DMS114 treated with DMSO at 0.1 percent for 48 hours (cell line): Measurements from ENCODE around the gene OR3A2.
"Not testable (repeated sequence)": the region's sequence is repeated elsewhere in the genome, so short reads cannot be mapped to it uniquely, and the experiment has no call there.

Experiments
- DNase-seq: peaks from one replicate; lab custom pipeline; 2025; ENCODE audit not compliant: unreplicated experiment; lab: John Stamatoyannopoulos, UW

OR3A2 gene

GRCh38 chr17:3385869-3386816, at the start of gene OR3A2:
TSS of gene OR3A2 (minus strand) at chr17:3386308.
- DNase-seq, result no peak

DNA sequence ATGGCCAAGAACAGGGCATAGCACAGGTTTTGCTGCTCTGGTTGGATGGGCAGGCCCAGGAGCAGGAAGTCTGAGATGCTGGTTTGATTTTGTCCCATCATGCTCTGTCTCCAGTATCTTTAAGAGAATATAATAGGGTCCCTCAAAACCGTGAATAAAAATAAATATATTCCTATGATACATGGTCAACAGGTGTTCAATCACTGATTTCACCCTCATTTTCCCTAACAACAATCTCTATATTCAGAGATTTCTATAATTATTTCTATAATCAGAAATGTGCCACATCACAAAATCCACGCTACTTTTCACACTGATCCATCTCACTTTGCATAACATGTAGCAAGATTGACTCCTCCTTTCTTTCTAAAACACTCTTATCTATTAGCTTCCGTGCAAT, 47.6 kb upstream of the OR3A2 start, which contains the start of gene OR1E2:
OR1E2 (minus strand) TSS at position 101 of the 400 bp plus-strand sequence; CDS start at position 101, 0 bp downstream.
- no peak for DNase-seq

DNA sequence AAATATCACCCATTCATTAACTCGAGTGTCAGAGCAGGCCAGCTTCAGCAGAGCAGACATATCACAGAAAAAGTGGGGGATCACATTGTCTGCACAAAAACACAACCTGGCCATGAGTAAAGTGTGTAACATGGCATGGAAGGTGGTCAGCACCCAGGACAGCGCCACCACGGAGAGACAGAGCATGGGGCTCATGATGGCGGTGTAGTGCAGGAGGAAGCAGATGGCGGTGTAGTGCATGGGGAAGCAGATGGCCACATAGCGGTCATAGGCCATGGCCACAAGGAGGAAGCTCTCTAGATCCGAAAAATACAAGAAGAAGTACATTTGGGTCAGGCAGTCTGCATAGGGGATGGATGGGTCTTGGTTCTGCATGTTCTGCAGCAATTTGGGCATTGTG, 47.1 kb upstream of the OR3A2 start:
- not testable (repeated sequence) for DNase-seq

DNA sequence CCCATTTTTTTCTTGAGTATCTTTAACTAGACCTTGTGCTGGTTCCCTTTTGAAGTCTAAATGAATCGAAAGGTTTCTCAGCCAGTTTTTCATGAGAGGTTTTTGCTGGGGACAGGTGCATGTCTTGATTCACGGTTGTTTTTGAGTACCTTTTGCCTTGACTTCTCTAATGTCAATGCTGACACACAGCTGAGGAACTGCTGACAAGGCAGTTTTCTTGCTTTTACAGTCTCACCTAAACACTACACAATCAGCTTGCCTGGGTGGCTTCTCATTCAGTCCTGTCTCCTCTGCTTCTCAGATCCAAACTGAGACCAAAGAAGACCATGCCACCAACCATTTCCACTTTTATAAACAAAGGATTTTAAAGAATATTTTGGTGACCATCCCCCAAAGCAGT, 32.1 kb upstream of the OR3A2 start:
- no peak for DNase-seq

DNA sequence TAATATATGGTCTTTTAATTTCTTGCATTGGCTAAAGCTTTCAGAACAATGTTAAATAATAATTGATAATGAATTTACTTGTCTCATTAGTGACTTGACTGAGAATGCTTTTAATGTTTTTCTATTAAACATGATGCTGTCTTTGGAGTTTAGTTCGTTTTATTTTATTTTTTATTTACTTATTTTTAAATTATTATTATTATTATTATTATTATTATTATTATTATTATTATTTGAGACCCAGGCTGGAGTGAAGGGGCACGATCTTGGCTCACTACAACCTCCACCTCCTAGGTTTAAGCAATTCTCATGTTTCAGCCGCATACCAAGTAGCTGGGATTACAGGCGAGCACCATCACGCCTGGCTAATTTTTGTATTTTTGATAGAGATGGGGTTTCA, 29.5 kb upstream of the OR3A2 start:
- no peak for DNase-seq

GRCh38 chr17:3412216-3412615, 26.1 kb upstream of the OR3A2 start:
- DNase-seq, result not testable (repeated sequence)

DNA sequence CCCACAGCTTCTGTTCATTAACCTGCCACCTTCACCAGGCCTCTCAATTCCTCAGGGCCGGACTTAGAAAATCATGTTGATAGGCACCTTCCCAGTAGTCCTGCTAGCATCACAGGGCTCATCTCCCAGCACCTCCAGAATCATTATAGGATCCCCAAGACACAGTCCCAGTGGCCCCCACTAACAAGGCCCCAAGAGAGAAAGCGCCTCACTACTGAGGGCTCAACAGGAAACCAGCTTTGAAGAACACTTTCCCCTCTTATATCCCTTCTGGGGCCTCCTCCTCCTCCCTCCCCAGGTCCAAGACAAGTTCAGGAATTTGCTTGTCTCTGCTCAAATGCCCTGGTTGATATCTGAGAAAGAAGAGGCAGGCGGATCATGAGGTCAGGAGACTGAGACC, 25.0 kb upstream of the OR3A2 start, which contains the start of gene OR3A3:
OR3A3 (plus strand) TSS at position 301 of the 400 bp plus-strand sequence.
- no peak for DNase-seq

DNA sequence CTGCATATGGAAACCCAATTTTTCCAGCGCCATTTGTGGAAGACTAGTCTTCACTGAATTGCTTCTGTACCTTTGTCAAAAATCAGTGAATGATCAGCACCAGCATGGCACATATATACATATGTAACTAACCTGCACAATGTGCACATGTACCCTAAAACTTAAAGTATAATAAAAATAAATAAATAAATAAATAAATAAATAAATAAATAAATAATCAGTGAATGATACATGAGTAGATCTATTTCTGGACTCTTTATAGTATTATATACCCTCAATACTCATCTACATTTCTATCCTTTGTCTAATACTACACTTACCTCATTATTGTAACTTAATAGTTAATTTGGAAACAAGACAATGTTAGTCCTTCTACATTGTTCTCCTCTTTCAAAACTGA, 17.7 kb upstream of the OR3A2 start:
- not testable (repeated sequence) for DNase-seq

DNA sequence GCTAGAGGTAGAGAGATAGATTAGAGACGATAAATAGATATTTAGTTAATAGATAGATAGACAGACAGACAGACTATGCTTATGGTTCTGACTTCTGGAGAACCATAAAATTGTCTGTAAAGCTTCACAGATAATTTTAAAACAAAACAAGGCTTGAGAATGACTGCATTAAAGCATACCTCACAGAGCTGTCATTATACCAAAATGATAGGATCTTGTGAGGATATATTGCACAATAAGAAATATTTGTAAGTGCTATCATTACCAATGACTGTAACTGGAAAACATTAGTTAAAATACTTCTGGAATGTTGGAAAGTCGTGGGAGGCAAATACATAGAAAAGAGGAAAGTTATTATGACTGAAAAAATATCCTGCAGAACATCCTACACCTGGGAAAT, 15.7 kb upstream of the OR3A2 start:
- DNase-seq, result no peak

DNA sequence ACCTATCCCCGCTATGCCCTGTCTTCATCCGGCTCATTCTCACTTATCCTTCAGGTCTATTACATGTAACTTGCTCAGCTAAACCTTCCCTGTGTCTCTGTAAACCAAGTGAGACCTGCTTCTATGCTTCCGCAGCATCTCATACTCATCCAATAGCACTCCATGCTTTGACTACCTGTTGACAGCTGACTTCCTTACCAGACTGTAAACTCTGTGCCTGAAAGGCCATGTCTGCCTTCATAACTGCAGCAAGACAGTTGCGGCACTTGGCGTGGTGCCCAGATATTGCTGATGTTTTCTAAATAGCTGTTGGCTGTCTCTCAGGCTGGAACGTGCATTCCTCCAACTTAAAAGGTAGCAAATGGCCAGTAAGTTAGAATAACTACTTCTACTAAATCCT, 13.9 kb upstream of the OR3A2 start:
- DNase-seq, result no peak

DNA sequence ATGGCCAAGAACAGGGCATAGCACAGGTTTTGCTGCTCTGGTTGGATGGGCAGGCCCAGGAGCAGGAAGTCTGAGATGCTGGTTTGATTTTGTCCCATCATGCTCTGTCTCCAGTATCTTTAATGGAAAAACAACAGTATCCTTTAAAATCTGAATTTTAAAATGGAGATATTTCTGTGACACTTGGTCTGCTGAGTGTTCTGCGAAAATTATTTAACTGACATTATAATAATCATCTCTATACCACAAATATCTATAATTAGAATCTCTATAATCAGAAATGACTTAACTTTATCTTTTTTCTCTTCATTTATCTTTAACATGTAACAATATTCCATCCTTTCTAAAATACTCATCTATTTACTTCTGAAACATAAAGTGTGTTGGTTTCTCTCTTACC, 12.2 kb upstream of the OR3A2 start, which contains the start of gene OR1E1:
OR1E1 (minus strand) TSS at position 101 of the 400 bp plus-strand sequence; CDS start at position 101, 0 bp downstream.
- DNase-seq, result no peak

GRCh38 chr17:3397801-3398200, 11.7 kb upstream of the OR3A2 start:
- DNase-seq, result not testable (repeated sequence)

DNA sequence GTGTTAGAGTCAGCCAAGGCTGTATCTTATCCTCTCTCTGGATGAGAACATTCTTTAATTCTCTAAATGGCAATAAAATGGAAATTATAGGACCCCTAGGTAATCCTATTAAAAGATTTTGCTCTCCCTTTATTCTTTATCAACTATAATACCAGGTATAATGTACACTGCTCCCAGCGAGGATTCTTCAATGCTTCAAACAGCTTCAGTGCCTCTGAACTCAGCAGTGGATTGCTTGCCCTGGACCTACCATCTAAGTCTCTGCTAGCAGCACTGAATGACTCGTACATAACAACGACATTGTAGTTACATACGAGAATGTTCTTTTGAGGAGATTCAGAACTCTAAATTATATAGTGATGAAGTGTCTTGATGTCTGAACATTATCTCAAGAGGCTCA, 3.7 kb upstream of the OR3A2 start:
- no peak for DNase-seq

GRCh38 chr17:3381957-3382356, 4.2 kb downstream of the OR3A2 start:
- no peak for DNase-seq

DNA sequence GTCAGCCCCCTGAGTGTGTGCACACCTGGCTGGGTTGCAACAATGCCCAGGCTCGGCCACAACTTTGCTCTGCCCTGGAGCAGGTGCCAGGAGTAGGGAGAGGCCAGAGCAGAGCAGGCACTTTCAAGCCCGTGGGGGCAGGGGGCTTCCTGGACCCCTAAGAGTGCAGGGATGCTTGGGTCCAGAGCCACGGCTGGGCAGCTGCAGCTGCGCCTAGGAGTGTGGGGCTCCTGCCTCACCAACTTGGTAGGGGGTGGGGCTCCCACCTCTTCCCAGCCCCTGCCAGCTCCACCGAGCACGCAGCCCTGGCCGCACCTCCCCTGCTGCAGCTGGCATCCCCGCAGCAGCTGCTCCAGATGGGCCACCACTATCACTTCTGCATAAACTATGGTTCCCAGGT, 7.8 kb downstream of the OR3A2 start:
- no peak for DNase-seq

DNA sequence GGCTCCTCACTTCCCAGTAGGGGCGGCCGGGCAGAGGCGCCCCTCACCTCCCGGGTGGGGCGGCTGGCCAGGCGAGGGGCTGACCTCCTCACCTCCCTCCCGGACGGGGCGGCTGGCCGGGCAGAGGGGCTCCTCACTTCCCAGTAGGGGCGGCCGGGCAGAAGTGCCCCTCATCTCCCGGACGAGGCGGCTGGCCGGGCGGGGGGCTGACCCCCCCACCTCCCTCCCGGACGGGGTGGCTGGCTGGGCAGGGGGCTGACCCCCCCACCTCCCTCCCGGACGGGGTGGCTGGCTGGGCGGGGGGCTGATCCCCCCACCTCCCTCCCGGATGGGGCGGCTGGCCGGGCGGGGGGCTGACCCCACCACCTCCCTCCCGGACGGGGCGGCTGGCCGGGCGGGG, 14.9 kb downstream of the OR3A2 start:
- DNase-seq, result not testable (repeated sequence)

DNA sequence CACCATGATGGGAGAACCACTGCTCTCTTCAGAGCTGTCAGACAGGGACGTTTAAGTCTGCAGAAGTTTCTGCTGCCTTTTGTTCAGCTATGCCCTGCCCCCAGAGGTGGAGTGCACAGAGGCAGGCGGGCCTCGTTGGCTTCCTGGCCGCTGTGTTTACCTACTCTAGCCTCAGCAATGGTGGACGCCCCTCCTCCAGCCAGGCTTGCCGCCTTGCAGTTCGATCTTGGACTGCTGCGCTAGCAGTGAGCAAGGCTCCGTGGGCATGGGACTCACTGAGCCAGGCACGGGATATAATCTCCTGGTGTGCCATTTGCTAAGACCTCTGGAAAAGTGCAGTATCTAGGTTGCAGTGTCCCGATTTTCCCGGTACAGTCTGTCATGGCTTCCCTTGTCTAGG, 43.3 kb downstream of the OR3A2 start:
- DNase-seq, result not testable (repeated sequence)

DNA sequence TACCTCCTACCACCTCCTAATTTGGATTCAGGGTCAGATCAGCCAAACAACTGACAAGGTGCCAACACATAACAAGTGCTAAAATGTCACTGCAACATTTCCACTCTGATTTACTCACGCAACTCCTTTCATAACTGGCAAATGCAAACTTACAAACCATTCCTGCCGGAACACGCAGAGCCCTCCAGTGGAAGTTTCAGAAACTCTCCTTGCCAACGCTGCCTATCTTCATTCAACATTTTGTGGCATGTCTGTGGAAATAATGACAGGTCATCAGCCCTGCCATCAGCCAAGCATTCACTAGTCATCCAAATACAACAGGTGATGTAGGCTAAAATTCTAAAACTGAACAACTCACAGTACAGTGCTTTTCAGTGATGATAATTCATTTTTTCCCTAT, 50.2 kb downstream of the OR3A2 start:
- peak; percentile 25 for DNase-seq

GRCh38 chr17:3318336-3318735, 67.8 kb downstream of the OR3A2 start:
- no peak for DNase-seq

GRCh38 chr17:3316836-3317235, 69.3 kb downstream of the OR3A2 start:
- no peak for DNase-seq

GRCh38 chr17:3308603-3309002, 77.5 kb downstream of the OR3A2 start:
- DNase-seq, result no peak

DNA sequence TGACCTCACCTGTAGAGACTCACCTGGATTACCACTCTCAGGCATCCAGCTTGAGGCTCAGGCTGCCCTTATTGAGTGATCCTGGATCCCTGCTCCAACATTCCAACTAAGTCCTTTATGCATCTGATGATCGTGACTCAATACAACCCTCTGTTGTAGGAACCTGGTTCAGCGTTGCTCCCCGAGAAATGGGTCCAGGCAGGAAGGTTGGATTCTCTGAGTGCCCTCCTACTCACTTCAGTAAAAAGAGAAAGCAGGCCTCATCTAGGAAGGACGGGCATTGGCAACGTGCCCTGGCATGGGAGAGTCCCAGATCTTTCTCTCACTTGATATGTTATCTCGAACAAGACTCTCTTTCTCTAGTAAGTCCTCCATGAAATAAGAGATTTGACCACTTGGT, 87.8 kb downstream of the OR3A2 start, which contains the start of gene OR3A1:
OR3A1 (minus strand) TSS at position 101 of the 400 bp plus-strand sequence. CDS start 5,778 bp downstream, outside the sequence.
- no peak for DNase-seq
